Astrocyte of the cerebellum (primary cell): Measurements from ENCODE around the gene NEAT1.

Source experiments
- DNase-seq: peaks from one replicate; pipeline ENCODE4 v3.0.0-alpha.2; 2011; ENCODE audit warnings: low read depth
- H3K4me3 ChIP-seq: 2 replicates; pipeline ENCODE4 v1.5.1; 2011; ENCODE audit warnings: mild to moderate bottlenecking, low read depth, low read length, moderate library complexity
- CTCF ChIP-seq: IDR thresholded peaks from 2 replicates; pipeline ENCODE4 v1.5.1; 2012; ENCODE audit warnings: low read length, low read depth, moderate library complexity, mild to moderate bottlenecking; ENCODE audit errors: missing control alignments
- in situ Hi-C: cut with HindIII; loops from 2 replicates; pipeline ENCODE4 v1.10.0; 2017; ENCODE audit warnings: low sequenced_read_pairs

The NEAT1 gene

GRCh38 chr11:65492387-65492636 is 69.7 kb downstream of the NEAT1 start:
- DNase-seq = no peak
- in situ Hi-C loops = no loop called here
- no peak for TF ChIP-seq CTCF
- no peak overlapping the region for H3K4me3 ChIP-seq

GRCh38 chr11:65492637-65493366 is 70.2 kb downstream of the NEAT1 start:
- TF ChIP-seq CTCF = no peak
- DNase-seq = no peak
- no peak overlapping the region for H3K4me3 ChIP-seq
- in situ Hi-C loops = no loop called here

- in situ Hi-C loops = no loop called here
- TF ChIP-seq CTCF = no peak
- no peak for DNase-seq
- no peak overlapping the region for H3K4me3 ChIP-seq
These were observed 71.0 kb downstream of the NEAT1 start for GRCh38 chr11:65493367-65494176.
